Neural progenitor cell (in vitro differentiated cells): ENCODE data around the gene WFDC2.

ENCODE experiments used
- CTCF ChIP-seq: fragments of 200-600 bp; sonication (generic); IDR thresholded peaks from 2 replicates; pipeline ENCODE4 v1.5.1; 2017; ENCODE audit warnings: antibody characterized with exemption, mild to moderate bottlenecking
- EZH2 ChIP-seq: fragments of 200-600 bp; sonication (generic); IDR thresholded peaks from 2 replicates; pipeline ENCODE4 v1.6.1; 2017; ENCODE audit warnings: antibody characterized with exemption, mild to moderate bottlenecking, moderate library complexity

GRCh38 chr20:45429618-45430017 is 39.9 kb upstream of the WFDC2 start:
- TF ChIP-seq EZH2 (no peak), CTCF (no peak)
